K562 (cell line): ENCODE measurements around the gene CSMD2.
"Not testable (repeated sequence)": the region's sequence is repeated elsewhere in the genome, so short reads cannot be mapped to it uniquely, and the experiment has no call there.

Source experiments
- ATF2 ChIP-seq: sonication (generic); formaldehyde crosslinking; IDR thresholded peaks from 2 replicates; pipeline ENCODE4 v1.8.1; 2022; ENCODE audit warnings: missing genetic modification reagents
- CBX2 ChIP-seq: fragments of 200-600 bp; sonication (generic); IDR thresholded peaks from one replicate; pipeline ENCODE4 v1.6.1; 2012; ENCODE audit warnings: mild to moderate bottlenecking, low read length, inconsistent platforms; ENCODE audit not compliant: insufficient read depth, poor library complexity, severe bottlenecking
- CTCF ChIP-seq, 3 experiments: IDR thresholded peaks in 2 of 3; conservative IDR thresholded peaks in 1 of 3; 2 replicates each; pipeline ENCODE4 v1.5.1; 2011 to 2012; ENCODE audit warnings: low read length in 3 of 3, mild to moderate bottlenecking in 3 of 3, control low read depth in 2 of 3, improper control_type of control experiment in 1 of 3, inconsistent platforms in 1 of 3, low read depth in 1 of 3, mixed read lengths in 1 of 3, moderate library complexity in 1 of 3; ENCODE audit not compliant: insufficient read depth in 2 of 3
- FOXP4 ChIP-seq: sonication (generic); formaldehyde crosslinking; IDR thresholded peaks from 2 replicates; pipeline ENCODE4 v1.8.0; 2022; ENCODE audit warnings: mild to moderate bottlenecking, missing genetic modification reagents, borderline replicate concordance
- IRF2 ChIP-seq: sonication (generic); formaldehyde crosslinking; IDR thresholded peaks from 2 replicates; pipeline ENCODE4 v1.8.1; 2022; ENCODE audit warnings: mild to moderate bottlenecking, missing genetic modification reagents
- MAFG ChIP-seq: fragments of 450-650 bp; conservative IDR thresholded peaks from 2 replicates; pipeline ENCODE4 v1.6.1; 2016; ENCODE audit warnings: missing genetic modification characterization, missing compliant biosample characterization
- MYC ChIP-seq, 2 experiments: fragments of 250-450 bp in 1 of 2; sonication (Bioruptor Pico) in 1 of 2; IDR thresholded peaks; 2 replicates each; pipeline versions ENCODE4 v1.5.1 to v1.6.1; 2012 to 2021; ENCODE audit warnings: low read depth in 2 of 2, borderline replicate concordance in 1 of 2, improper control_type of control experiment in 1 of 2, low read length in 1 of 2, mild to moderate bottlenecking in 1 of 2, moderate library complexity in 1 of 2
- NFATC3 ChIP-seq: fragments of 450-650 bp; IDR thresholded peaks from 2 replicates; pipeline ENCODE4 v1.6.1; 2017; ENCODE audit warnings: mild to moderate bottlenecking
- SMARCC2 ChIP-seq: fragments of 450-650 bp; IDR thresholded peaks from 2 replicates; pipeline ENCODE4 v1.6.1; 2017; ENCODE audit warnings: antibody characterized with exemption, moderate library complexity, mild to moderate bottlenecking, low read depth
- SP1 ChIP-seq: sonication (generic); formaldehyde crosslinking; IDR thresholded peaks from 2 replicates; pipeline ENCODE4 v1.8.1; 2022; ENCODE audit warnings: mild to moderate bottlenecking, missing genetic modification reagents
- TF ChIP-seq, protein P1 (sequence below), 2 experiments: fragments of 150-350 bp in 1 of 2; IDR thresholded peaks; 2 replicates each; pipeline ENCODE4 v1.6.1; 2012 to 2016; ENCODE audit warnings: low read depth in 2 of 2, low read length in 2 of 2, mild to moderate bottlenecking in 1 of 2, moderate library complexity in 1 of 2

- TF ChIP-seq FOXP4 (CRISPR knock-in tag); ATF2 (CRISPR knock-in tag); NFATC3; CBX2; MYC (IDR thresholded peaks at IDR 0.05; ENCODE audit: low read depth, low read length); MYC (CRISPR knock-in tag; IDR thresholded peaks at IDR 0.05; ENCODE audit: borderline replicate concordance, low read depth); CTCF (IDR thresholded peaks at IDR 0.05 in 2 of 3, conservative IDR thresholded peaks at IDR 0.05 in 1 of 3; ENCODE audit: insufficient read depth in 2 of 3, low read depth in 1 of 3, low read length in 3 of 3); IRF2; SP1 (CRISPR knock-in tag); SMARCC2; MAFG (tag): not testable (repeated sequence)
- TF ChIP-seq, protein P1, sequence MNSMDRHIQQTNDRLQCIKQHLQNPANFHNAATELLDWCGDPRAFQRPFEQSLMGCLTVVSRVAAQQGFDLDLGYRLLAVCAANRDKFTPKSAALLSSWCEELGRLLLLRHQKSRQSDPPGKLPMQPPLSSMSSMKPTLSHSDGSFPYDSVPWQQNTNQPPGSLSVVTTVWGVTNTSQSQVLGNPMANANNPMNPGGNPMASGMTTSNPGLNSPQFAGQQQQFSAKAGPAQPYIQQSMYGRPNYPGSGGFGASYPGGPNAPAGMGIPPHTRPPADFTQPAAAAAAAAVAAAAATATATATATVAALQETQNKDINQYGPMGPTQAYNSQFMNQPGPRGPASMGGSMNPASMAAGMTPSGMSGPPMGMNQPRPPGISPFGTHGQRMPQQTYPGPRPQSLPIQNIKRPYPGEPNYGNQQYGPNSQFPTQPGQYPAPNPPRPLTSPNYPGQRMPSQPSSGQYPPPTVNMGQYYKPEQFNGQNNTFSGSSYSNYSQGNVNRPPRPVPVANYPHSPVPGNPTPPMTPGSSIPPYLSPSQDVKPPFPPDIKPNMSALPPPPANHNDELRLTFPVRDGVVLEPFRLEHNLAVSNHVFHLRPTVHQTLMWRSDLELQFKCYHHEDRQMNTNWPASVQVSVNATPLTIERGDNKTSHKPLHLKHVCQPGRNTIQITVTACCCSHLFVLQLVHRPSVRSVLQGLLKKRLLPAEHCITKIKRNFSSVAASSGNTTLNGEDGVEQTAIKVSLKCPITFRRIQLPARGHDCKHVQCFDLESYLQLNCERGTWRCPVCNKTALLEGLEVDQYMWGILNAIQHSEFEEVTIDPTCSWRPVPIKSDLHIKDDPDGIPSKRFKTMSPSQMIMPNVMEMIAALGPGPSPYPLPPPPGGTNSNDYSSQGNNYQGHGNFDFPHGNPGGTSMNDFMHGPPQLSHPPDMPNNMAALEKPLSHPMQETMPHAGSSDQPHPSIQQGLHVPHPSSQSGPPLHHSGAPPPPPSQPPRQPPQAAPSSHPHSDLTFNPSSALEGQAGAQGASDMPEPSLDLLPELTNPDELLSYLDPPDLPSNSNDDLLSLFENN (IDR thresholded peaks at IDR 0.05; ENCODE audit: low read depth in 2 of 2, low read length in 2 of 2): not testable (repeated sequence)
These were observed 82.9 kb downstream of the CSMD2 start for GRCh38 chr1:34082085-34082670.
